Skeletal muscle tissue (tissue), 4 donors: ENCODE results near the gene ANXA2R. TPM values are rescaled to one million over a fixed set of nuclear protein-coding genes. Genes with fewer than 3 reads are reported as not detected.
A peak's percentile ranks its signal among the peaks of the same experiment; 100 is the strongest.
"Not testable (repeated sequence)": the region's sequence is repeated elsewhere in the genome, so short reads cannot be mapped to it uniquely, and the experiment has no call there.

Experiments
- H3K27ac ChIP-seq: one replicate; pipeline ENCODE4 v1.7.0; 2013; ENCODE audit warnings: mild to moderate bottlenecking, low read depth, low read length, inconsistent platforms
- H3K27me3 ChIP-seq, 3 donors: one replicate each; pipeline ENCODE4 v1.7.0; 2013; ENCODE audit warnings: low read length in 3 of 3; ENCODE audit not compliant: control insufficient read depth in 3 of 3, insufficient read depth in 3 of 3
- H3K36me3 ChIP-seq, 3 donors: one replicate each; pipeline ENCODE4 v1.7.0; 2013; ENCODE audit warnings: low read length in 3 of 3; ENCODE audit not compliant: control insufficient read depth in 3 of 3, insufficient read depth in 3 of 3
- H3K4me1 ChIP-seq, 3 donors: one replicate each; pipeline ENCODE4 v1.7.0; 2013; ENCODE audit warnings: low read length in 3 of 3, mild to moderate bottlenecking in 3 of 3; ENCODE audit not compliant: control insufficient read depth in 3 of 3, insufficient read depth in 3 of 3
- H3K4me3 ChIP-seq, 3 donors: one replicate each; pipeline ENCODE4 v1.7.0; 2013; ENCODE audit warnings: low read length in 3 of 3
- H3K9ac ChIP-seq, 3 donors: one replicate each; pipeline ENCODE4 v1.7.0; 2013; ENCODE audit warnings: low read length in 3 of 3, mild to moderate bottlenecking in 3 of 3, moderate library complexity in 2 of 3, low read depth in 1 of 3
- H3K9me3 ChIP-seq, 3 donors: one replicate each; pipeline ENCODE4 v1.7.0; 2013; ENCODE audit warnings: low read length in 3 of 3; ENCODE audit not compliant: control insufficient read depth in 3 of 3
- total RNA-seq: library from RNA; depleted of rRNA; stranded (reverse); fragments of >200 nt; gene quantifications from one replicate; pipeline ENCODE4 v1.2.3, GENCODE V29; 2014
- donor health status: Osteomylitis.

Gene ANXA2R
- total RNA-seq, 1 donor from 2014 or later = 1.6 TPM

GRCh38 chr5:43073597-43074546 lies 33.8 kb upstream of the ANXA2R start:
- no peaks in the 10 kb centered on the region for H3K9me3 ChIP-seq
- H3K9ac ChIP-seq = no peak overlapping the region
- H3K4me1 ChIP-seq = peaks cover 15 to 21% (median 21%) of the 10 kb centered on the region in 3 donors
- no peak overlapping the region for H3K27ac ChIP-seq
- no peaks in the 10 kb centered on the region for H3K27me3 ChIP-seq
- no peak overlapping the region for H3K4me3 ChIP-seq
- peaks cover 13 to 17% (median 17%) of the 10 kb centered on the region in 3 donors for H3K36me3 ChIP-seq

- H3K4me3 ChIP-seq = peak overlapping the region in 2 of 3 donors; percentile 30 to 97
- H3K36me3 ChIP-seq = peaks cover 9 to 17% (median 17%) of the 10 kb centered on the region in 3 donors
- H3K9me3 ChIP-seq, H3K27me3 ChIP-seq, H3K9ac ChIP-seq: not testable (repeated sequence)
- H3K4me1 ChIP-seq = peaks cover 23 to 25% (median 24%) of the 10 kb centered on the region in 3 donors
- peak overlapping the region; percentile 5 for H3K27ac ChIP-seq
Observed at GRCh38 chr5:43069401-43069720, 29.2 kb upstream of the ANXA2R start.

- H3K36me3 ChIP-seq = peaks cover 9 to 17% (median 17%) of the 10 kb centered on the region in 3 donors
- H3K4me1 ChIP-seq = peaks cover 23 to 27% (median 26%) of the 10 kb centered on the region in 3 donors
- no peaks in the 10 kb centered on the region for H3K9me3 ChIP-seq
- peak overlapping the region; percentile 98 for H3K27ac ChIP-seq
- H3K4me3 ChIP-seq = peak overlapping the region; percentile 93 to 97 (median 97)
- H3K9ac ChIP-seq = peak overlapping the region; percentile 97 to 100 (median 97)
- no peaks in the 10 kb centered on the region for H3K27me3 ChIP-seq
Observed at GRCh38 chr5:43068037-43068436, 27.9 kb upstream of the ANXA2R start.

GRCh38 chr5:43066799-43067741 lies 27.0 kb upstream of the ANXA2R start:
- Histone ChIP-seq H3K9me3 (no peaks in the 10 kb centered on the region), H3K4me3 (peak overlapping the region; percentile 93 to 97 (median 97))

GRCh38 chr5:43065948-43066798 lies 26.1 kb upstream of the ANXA2R start:
- H3K4me1 ChIP-seq = peaks cover 23 to 26% (median 25%) of the 10 kb centered on the region in 3 donors
- H3K27ac ChIP-seq = peak overlapping the region; percentile 98
- H3K9me3 ChIP-seq = no peaks in the 10 kb centered on the region
- peak overlapping the region; percentile 97 to 100 (median 97) for H3K9ac ChIP-seq
- peak overlapping the region; percentile 93 to 97 (median 97) for H3K4me3 ChIP-seq
- H3K36me3 ChIP-seq = peaks cover 6 to 10% (median 9%) of the 10 kb centered on the region in 3 donors
- H3K27me3 ChIP-seq = no peaks in the 10 kb centered on the region

More at GRCh38 chr5:43066799-43067741, 27.0 kb upstream of the ANXA2R start:
- Histone ChIP-seq H3K27me3 (no peaks in the 10 kb centered on the region), H3K9ac (peak overlapping the region; percentile 97 to 100 (median 97)), H3K4me1 (peaks cover 23 to 27% (median 26%) of the 10 kb centered on the region in 3 donors), H3K36me3 (peaks cover 9 to 17% (median 14%) of the 10 kb centered on the region in 3 donors), H3K27ac (peak overlapping the region; percentile 98)

GRCh38 chr5:43065387-43065947 lies 25.3 kb upstream of the ANXA2R start:
- H3K27ac ChIP-seq = peak overlapping the region; percentile 98
- H3K4me3 ChIP-seq = peak overlapping the region; percentile 93 to 97 (median 97)
- H3K4me1 ChIP-seq = peaks cover 23 to 26% (median 23%) of the 10 kb centered on the region in 3 donors
- peaks cover 0 to 3% (median 2%) of the 10 kb centered on the region in 3 donors for H3K36me3 ChIP-seq
- H3K27me3 ChIP-seq = no peaks in the 10 kb centered on the region
- H3K9ac ChIP-seq = peak overlapping the region; percentile 97 to 100 (median 97)
- H3K9me3 ChIP-seq = no peaks in the 10 kb centered on the region

- peaks cover 15 to 16% (median 16%) of the 10 kb centered on the region in 3 donors for H3K4me1 ChIP-seq
- no peaks in the 10 kb centered on the region for H3K27me3 ChIP-seq
- H3K9me3 ChIP-seq = no peaks in the 10 kb centered on the region
- H3K36me3 ChIP-seq = no peaks in the 10 kb centered on the region
- peak overlapping the region in 1 of 3 donors; percentile 93 for H3K4me3 ChIP-seq
- H3K9ac ChIP-seq = peak overlapping the region in 1 of 3 donors; percentile 100
- H3K27ac ChIP-seq = peak overlapping the region; percentile 98
Observed at GRCh38 chr5:43063721-43064171, 23.6 kb upstream of the ANXA2R start.

GRCh38 chr5:43061352-43062075 lies 21.4 kb upstream of the ANXA2R start:
- peaks cover 0 to 5% (median 0%) of the 10 kb centered on the region in 3 donors for H3K36me3 ChIP-seq
- H3K4me1 ChIP-seq = peaks cover 0 to 4% (median 2%) of the 10 kb centered on the region in 3 donors
- no peak overlapping the region for H3K27ac ChIP-seq
- H3K27me3 ChIP-seq = no peaks in the 10 kb centered on the region
- H3K9me3 ChIP-seq = no peaks in the 10 kb centered on the region
- no peak overlapping the region for H3K9ac ChIP-seq
- H3K4me3 ChIP-seq = no peak overlapping the region
